GM06990 (cell line): ENCODE results near the gene VPS33B.

Source experiments
- DNase-seq: peaks from one replicate; pipeline ENCODE4 v3.0.0-alpha.2; 2011; ENCODE audit not compliant: insufficient read length; ENCODE audit errors: extremely low read depth
- H3K27me3 ChIP-seq: replicated peaks from 2 replicates; pipeline ENCODE4 v1.6.0; 2011; ENCODE audit warnings: low read length; ENCODE audit not compliant: control insufficient read depth, insufficient read depth
- H3K36me3 ChIP-seq: 2 replicates; pipeline ENCODE4 v1.5.1; 2011; ENCODE audit warnings: low read length; ENCODE audit not compliant: control insufficient read depth, insufficient read depth
- H3K4me3 ChIP-seq: replicated peaks from 2 replicates; pipeline ENCODE4 v1.5.1; 2011; ENCODE audit warnings: low read depth, mild to moderate bottlenecking, control low read depth, low read length
- TF ChIP-seq, protein P1 (sequence below): IDR thresholded peaks from 2 replicates; pipeline ENCODE4 v1.5.1; 2011; ENCODE audit warnings: low read length, control low read depth, mild to moderate bottlenecking, inconsistent platforms; ENCODE audit not compliant: insufficient read depth, poor library complexity, severe bottlenecking

Gene VPS33B

GRCh38 chr15:90994059-90994416 is 28.4 kb downstream of the VPS33B start:
- TF ChIP-seq, protein P1, sequence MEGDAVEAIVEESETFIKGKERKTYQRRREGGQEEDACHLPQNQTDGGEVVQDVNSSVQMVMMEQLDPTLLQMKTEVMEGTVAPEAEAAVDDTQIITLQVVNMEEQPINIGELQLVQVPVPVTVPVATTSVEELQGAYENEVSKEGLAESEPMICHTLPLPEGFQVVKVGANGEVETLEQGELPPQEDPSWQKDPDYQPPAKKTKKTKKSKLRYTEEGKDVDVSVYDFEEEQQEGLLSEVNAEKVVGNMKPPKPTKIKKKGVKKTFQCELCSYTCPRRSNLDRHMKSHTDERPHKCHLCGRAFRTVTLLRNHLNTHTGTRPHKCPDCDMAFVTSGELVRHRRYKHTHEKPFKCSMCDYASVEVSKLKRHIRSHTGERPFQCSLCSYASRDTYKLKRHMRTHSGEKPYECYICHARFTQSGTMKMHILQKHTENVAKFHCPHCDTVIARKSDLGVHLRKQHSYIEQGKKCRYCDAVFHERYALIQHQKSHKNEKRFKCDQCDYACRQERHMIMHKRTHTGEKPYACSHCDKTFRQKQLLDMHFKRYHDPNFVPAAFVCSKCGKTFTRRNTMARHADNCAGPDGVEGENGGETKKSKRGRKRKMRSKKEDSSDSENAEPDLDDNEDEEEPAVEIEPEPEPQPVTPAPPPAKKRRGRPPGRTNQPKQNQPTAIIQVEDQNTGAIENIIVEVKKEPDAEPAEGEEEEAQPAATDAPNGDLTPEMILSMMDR: no peak
- H3K36me3 ChIP-seq: peaks cover 3% of the 10 kb centered on the region
- peak overlapping the region; percentile 98 for H3K4me3 ChIP-seq
- DNase-seq: no peak
- H3K27me3 ChIP-seq: no peaks in the 10 kb centered on the region

GRCh38 chr15:90991587-90992285 is 30.7 kb downstream of the VPS33B start:
- TF ChIP-seq, protein P1: no peak
- H3K4me3 ChIP-seq: no peak overlapping the region

DNA sequence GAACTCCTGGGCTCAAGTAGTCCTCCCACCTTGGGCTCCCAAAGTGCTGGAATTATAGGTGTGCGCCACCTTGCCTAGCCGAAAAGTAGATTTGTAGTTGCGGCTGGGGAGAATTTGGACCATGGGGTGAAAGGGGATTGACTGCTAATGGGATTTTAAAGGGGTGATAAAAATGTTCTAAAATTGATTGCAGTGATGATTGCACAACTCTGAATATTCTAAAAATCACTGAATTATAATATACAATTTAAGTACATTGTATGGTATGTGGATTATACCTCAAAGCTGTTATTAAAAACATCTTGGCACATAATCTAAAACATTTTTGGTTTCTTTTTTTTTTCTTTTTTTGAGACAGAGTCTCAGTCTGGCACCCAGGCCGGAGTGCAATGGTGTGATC is 31.9 kb downstream of the VPS33B start:
- H3K27me3 ChIP-seq: no peaks in the 10 kb centered on the region
- no peak for DNase-seq
- TF ChIP-seq, protein P1: no peak
- H3K36me3 ChIP-seq: no peaks in the 10 kb centered on the region
- no peak overlapping the region for H3K4me3 ChIP-seq

More at GRCh38 chr15:90991587-90992285, 30.7 kb downstream of the VPS33B start:
- no peaks in the 10 kb centered on the region for H3K27me3 ChIP-seq
- DNase-seq: no peak
- H3K36me3 ChIP-seq: no peaks in the 10 kb centered on the region

DNA sequence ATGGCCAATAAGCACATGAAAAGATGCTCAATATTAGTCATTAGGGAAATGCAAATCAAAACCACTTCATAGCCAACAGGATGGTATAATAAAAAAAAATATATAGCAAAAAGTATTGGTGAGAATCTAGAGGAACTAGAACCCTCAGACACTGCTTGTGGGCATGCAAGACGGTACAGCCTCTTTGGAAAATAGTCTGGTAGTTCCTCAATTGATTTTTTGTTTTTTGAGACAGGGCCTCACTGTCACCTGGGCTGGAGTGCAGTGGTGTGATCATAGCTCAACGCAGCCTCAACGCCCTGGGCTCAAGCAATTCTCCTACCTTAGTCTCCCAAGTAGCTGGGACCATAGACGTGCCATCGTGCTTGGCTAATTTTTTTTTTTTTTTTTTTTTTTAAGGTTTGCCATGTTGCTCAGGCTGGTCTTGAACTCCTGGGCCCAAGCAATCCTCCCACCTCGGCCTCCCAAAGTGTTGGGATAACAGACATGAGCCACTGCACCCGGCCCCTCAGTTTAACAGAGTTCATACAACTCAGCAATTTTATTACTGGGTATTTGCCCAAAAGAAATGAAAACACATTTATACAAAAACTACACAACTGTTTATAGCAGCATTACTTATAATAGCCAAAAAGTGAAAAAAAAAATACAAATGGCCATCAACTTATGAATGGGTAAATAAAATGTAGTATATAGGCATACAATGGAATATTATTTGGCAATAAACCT is 33.2 kb downstream of the VPS33B start:
- Histone ChIP-seq H3K36me3 (peaks cover 2% of the 10 kb centered on the region; the same call in 1 of the 2 replicates), H3K4me3 (no peak overlapping the region), H3K27me3 (no peaks in the 10 kb centered on the region)
- peak; percentile 22 for DNase-seq
- TF ChIP-seq, protein P1: no peak

GRCh38 chr15:90988296-90988695 is 34.1 kb downstream of the VPS33B start:
- Histone ChIP-seq H3K36me3 (peaks cover 2% of the 10 kb centered on the region), H3K4me3 (peak overlapping the region; percentile 15; the same call in 1 of the 2 replicates), H3K27me3 (no peaks in the 10 kb centered on the region)
- TF ChIP-seq, protein P1: no peak
- no peak for DNase-seq
